PC-3 (cell line): ENCODE data around the gene UBE3A.

Source experiments
- EZH2 ChIP-seq: fragments of 300-600 bp; sonication (generic); IDR thresholded peaks from one replicate; pipeline ENCODE4 v1.6.1; 2017; ENCODE audit warnings: antibody characterized with exemption, mild to moderate bottlenecking, low read length; ENCODE audit not compliant: unreplicated experiment
- EZH2phosphoT487 ChIP-seq: fragments of 300-600 bp; sonication (generic); IDR thresholded peaks from 2 replicates; pipeline ENCODE4 v1.6.1; 2018; ENCODE audit warnings: mild to moderate bottlenecking, antibody characterized with exemption, low read length, borderline replicate concordance
- TF ChIP-seq, protein P1 (sequence below): fragments of 300-600 bp; sonication (generic); conservative IDR thresholded peaks from 2 replicates; pipeline ENCODE4 v1.5.1; 2017; ENCODE audit warnings: antibody characterized with exemption, low read depth, mild to moderate bottlenecking, low read length

DNA sequence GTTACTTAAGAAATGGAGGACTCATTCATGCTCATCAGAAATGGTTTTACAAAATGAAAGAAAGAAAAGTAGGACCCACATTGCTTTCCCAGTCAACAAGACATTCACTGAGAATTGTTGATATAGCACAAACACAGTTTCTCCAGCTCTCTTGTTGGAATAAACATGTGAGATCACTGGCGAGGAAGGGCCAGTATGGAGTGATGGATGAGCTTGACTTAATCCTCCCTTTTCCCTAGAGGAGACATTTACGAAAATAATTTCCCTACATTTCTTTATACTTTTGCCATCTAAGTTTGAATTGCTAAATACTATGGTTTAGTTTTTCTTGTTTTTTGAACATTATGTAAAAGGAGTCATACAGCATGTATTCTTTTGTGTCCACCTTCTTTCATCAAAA, 15.9 kb upstream of the UBE3A start:
- TF ChIP-seq, protein P1, sequence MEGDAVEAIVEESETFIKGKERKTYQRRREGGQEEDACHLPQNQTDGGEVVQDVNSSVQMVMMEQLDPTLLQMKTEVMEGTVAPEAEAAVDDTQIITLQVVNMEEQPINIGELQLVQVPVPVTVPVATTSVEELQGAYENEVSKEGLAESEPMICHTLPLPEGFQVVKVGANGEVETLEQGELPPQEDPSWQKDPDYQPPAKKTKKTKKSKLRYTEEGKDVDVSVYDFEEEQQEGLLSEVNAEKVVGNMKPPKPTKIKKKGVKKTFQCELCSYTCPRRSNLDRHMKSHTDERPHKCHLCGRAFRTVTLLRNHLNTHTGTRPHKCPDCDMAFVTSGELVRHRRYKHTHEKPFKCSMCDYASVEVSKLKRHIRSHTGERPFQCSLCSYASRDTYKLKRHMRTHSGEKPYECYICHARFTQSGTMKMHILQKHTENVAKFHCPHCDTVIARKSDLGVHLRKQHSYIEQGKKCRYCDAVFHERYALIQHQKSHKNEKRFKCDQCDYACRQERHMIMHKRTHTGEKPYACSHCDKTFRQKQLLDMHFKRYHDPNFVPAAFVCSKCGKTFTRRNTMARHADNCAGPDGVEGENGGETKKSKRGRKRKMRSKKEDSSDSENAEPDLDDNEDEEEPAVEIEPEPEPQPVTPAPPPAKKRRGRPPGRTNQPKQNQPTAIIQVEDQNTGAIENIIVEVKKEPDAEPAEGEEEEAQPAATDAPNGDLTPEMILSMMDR = no peak
- TF ChIP-seq EZH2 (no peak), EZH2phosphoT487 (no peak)
